Skeletal muscle tissue (tissue), 4 donors: ENCODE measurements around the gene MRPL40. TPM values are rescaled to one million over a fixed set of nuclear protein-coding genes. Genes with fewer than 3 reads are reported as not detected.

ENCODE experiments used
- H3K27ac ChIP-seq: one replicate; pipeline ENCODE4 v1.7.0; 2013; ENCODE audit warnings: mild to moderate bottlenecking, low read depth, low read length, inconsistent platforms
- H3K27me3 ChIP-seq, 3 donors: one replicate each; pipeline ENCODE4 v1.7.0; 2013; ENCODE audit warnings: low read length in 3 of 3; ENCODE audit not compliant: control insufficient read depth in 3 of 3, insufficient read depth in 3 of 3
- H3K36me3 ChIP-seq, 3 donors: one replicate each; pipeline ENCODE4 v1.7.0; 2013; ENCODE audit warnings: low read length in 3 of 3; ENCODE audit not compliant: control insufficient read depth in 3 of 3, insufficient read depth in 3 of 3
- H3K4me1 ChIP-seq, 3 donors: one replicate each; pipeline ENCODE4 v1.7.0; 2013; ENCODE audit warnings: low read length in 3 of 3, mild to moderate bottlenecking in 3 of 3; ENCODE audit not compliant: control insufficient read depth in 3 of 3, insufficient read depth in 3 of 3
- H3K4me3 ChIP-seq, 3 donors: one replicate each; pipeline ENCODE4 v1.7.0; 2013; ENCODE audit warnings: low read length in 3 of 3
- H3K9ac ChIP-seq, 3 donors: one replicate each; pipeline ENCODE4 v1.7.0; 2013; ENCODE audit warnings: low read length in 3 of 3, mild to moderate bottlenecking in 3 of 3, moderate library complexity in 2 of 3, low read depth in 1 of 3
- H3K9me3 ChIP-seq, 3 donors: one replicate each; pipeline ENCODE4 v1.7.0; 2013; ENCODE audit warnings: low read length in 3 of 3; ENCODE audit not compliant: control insufficient read depth in 3 of 3
- total RNA-seq: library from RNA; depleted of rRNA; stranded (reverse); fragments of >200 nt; gene quantifications from one replicate; pipeline ENCODE4 v1.2.3, GENCODE V29; 2014
- donor health status: Osteomylitis.

Gene MRPL40
- total RNA-seq, 1 donor from 2014 or later = 34.4 TPM

DNA sequence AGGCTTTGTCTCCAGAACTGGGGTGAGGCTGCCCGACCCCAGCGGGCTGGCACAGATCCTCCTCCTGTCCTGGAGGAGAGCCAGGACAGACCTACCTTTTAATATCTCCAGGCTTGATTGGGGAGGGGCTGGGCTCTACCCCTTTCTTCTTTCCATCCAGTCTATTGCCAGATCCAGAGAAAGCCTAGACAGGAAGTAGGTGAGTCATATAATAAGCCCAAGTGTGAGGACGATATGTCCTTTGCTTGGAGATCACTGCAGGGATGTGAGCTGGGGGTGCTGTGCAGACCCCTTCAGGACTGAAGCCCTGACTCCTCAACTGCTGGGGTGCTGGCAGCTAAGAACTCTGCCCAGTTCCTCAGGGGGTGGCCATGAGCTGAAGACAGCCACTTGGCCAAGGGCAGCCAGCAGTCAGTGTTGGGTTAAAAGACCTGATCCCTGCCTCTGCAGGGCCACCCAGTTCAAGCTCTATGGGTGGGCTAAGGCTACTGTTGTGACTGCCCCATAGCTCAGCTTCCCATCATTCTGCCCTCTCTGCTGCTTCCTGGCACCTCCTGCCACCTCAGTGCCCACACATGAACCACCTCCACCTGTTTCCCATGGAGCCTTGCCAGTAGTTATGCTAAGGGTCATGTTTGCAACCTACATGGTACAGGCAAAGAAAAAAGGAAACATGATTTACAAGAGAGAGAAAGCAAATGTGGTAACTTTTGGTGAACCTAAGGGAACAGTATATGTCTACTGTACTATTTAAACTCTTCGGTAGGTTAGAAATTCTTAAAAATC lies 23.4 kb downstream of the MRPL40 start:
- H3K9me3 ChIP-seq = no peaks in the 10 kb centered on the region
- peaks cover 67 to 81% (median 69%) of the 10 kb centered on the region in 3 donors for H3K36me3 ChIP-seq
- peak overlapping the region in 1 of 3 donors; percentile 40 for H3K9ac ChIP-seq
- no peaks in the 10 kb centered on the region for H3K27me3 ChIP-seq
- no peak overlapping the region for H3K4me3 ChIP-seq
- no peak overlapping the region for H3K27ac ChIP-seq
- H3K4me1 ChIP-seq = no peaks in the 10 kb centered on the region

- peaks cover 64 to 77% (median 64%) of the 10 kb centered on the region in 3 donors for H3K36me3 ChIP-seq
- no peaks in the 10 kb centered on the region for H3K9me3 ChIP-seq
- H3K27me3 ChIP-seq = no peaks in the 10 kb centered on the region
- H3K9ac ChIP-seq = no peak overlapping the region
- no peak overlapping the region for H3K4me3 ChIP-seq
- no peak overlapping the region for H3K27ac ChIP-seq
- H3K4me1 ChIP-seq = no peaks in the 10 kb centered on the region
Observed at GRCh38 chr22:19456541-19456940, 24.2 kb downstream of the MRPL40 start.

GRCh38 chr22:19457828-19458428 lies 25.6 kb downstream of the MRPL40 start:
- H3K9ac ChIP-seq = no peak overlapping the region
- no peaks in the 10 kb centered on the region for H3K27me3 ChIP-seq
- no peaks in the 10 kb centered on the region for H3K4me1 ChIP-seq
- H3K9me3 ChIP-seq = no peaks in the 10 kb centered on the region
- peaks cover 57 to 77% (median 60%) of the 10 kb centered on the region in 3 donors for H3K36me3 ChIP-seq
- H3K27ac ChIP-seq = no peak overlapping the region
- H3K4me3 ChIP-seq = no peak overlapping the region

GRCh38 chr22:19460036-19460435 lies 27.7 kb downstream of the MRPL40 start:
- Histone ChIP-seq H3K4me1 (no peaks in the 10 kb centered on the region), H3K9ac (no peak overlapping the region), H3K27me3 (no peaks in the 10 kb centered on the region)

DNA sequence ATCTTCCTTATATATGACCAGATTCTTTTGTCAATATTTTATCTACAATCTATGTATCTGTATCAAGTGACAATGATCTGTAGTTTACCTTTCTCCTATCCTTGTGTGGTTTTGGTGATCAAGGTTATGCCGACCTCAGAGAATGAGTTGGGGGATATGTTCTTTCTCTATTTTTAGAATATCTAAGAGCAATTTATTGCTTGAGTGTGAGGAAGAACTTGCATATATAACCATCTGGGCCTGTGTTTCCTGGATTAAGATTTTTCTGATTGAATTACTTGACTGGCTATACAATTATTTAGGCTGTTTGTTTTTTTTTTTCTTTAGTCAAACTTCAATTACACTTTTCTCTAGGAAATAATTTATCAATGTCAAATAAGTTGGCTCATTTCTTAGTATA lies 29.2 kb downstream of the MRPL40 start:
- H3K4me1 ChIP-seq = no peaks in the 10 kb centered on the region
- no peak overlapping the region for H3K27ac ChIP-seq
- no peaks in the 10 kb centered on the region for H3K27me3 ChIP-seq
- peaks cover 45 to 75% (median 57%) of the 10 kb centered on the region in 3 donors for H3K36me3 ChIP-seq
- H3K9me3 ChIP-seq = no peaks in the 10 kb centered on the region
- H3K9ac ChIP-seq = no peak overlapping the region
- H3K4me3 ChIP-seq = no peak overlapping the region

More at GRCh38 chr22:19460036-19460435, 27.7 kb downstream of the MRPL40 start:
- no peak overlapping the region for H3K27ac ChIP-seq
- peaks cover 50 to 75% (median 59%) of the 10 kb centered on the region in 3 donors for H3K36me3 ChIP-seq
- no peak overlapping the region for H3K4me3 ChIP-seq
- no peaks in the 10 kb centered on the region for H3K9me3 ChIP-seq

GRCh38 chr22:19463008-19463407 lies 30.7 kb downstream of the MRPL40 start:
- H3K27me3 ChIP-seq = no peaks in the 10 kb centered on the region
- H3K9ac ChIP-seq = no peak overlapping the region
- H3K27ac ChIP-seq = no peak overlapping the region
- no peaks in the 10 kb centered on the region for H3K4me1 ChIP-seq
- H3K36me3 ChIP-seq = peaks cover 47 to 76% (median 59%) of the 10 kb centered on the region in 3 donors
- no peak overlapping the region for H3K4me3 ChIP-seq
- H3K9me3 ChIP-seq = no peaks in the 10 kb centered on the region

- Histone ChIP-seq H3K4me1 (no peaks in the 10 kb centered on the region), H3K27me3 (no peaks in the 10 kb centered on the region), H3K9ac (no peak overlapping the region), H3K4me3 (no peak overlapping the region), H3K36me3 (peaks cover 53 to 78% (median 65%) of the 10 kb centered on the region in 3 donors), H3K9me3 (no peaks in the 10 kb centered on the region), H3K27ac (no peak overlapping the region)
Observed at GRCh38 chr22:19463491-19464469, 31.4 kb downstream of the MRPL40 start.

DNA sequence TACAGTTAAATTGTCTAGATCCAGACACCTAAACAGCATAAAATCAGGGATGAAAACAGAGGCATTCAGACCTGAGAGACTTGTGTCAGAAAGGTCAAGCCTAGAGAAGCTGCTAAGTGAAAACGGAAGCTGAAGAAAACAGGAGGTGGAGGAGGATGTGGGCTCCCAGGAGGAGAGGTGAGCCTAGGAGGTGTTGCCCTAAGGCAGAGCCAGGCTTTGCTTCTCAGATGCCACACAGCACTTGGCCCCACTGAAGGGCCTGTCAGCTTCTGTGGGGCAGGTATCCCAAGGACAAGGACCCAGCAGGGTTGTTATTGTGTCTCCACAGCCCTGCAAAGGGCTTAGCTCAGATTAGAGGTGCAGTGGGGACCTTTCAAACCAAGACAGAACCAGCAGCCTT lies 32.2 kb downstream of the MRPL40 start:
- Histone ChIP-seq H3K9me3 (no peaks in the 10 kb centered on the region), H3K27ac (no peak overlapping the region), H3K4me3 (no peak overlapping the region), H3K9ac (no peak overlapping the region), H3K27me3 (no peaks in the 10 kb centered on the region), H3K4me1 (no peaks in the 10 kb centered on the region), H3K36me3 (peaks cover 57 to 81% (median 72%) of the 10 kb centered on the region in 3 donors)

DNA sequence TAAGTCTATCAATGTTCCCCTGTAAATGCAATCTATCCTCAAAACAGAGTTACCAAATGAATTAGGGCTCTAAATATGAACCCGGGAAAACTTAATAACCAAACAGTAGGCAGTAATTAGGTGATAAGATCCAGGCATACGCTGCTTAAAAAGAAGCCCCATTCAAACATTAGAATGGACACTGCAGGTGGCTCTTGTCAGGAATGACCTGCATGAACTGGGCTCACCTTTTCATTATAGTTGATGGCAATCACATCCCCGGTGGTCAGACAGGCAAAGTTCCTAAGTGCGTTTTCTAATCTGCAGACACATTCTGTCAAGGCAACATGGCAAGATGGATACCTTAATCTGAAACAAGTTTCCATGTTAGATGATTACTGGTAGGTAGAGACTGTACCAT lies 32.6 kb downstream of the MRPL40 start:
- peak overlapping the region in 1 of 3 donors; percentile 16 for H3K9ac ChIP-seq
- H3K4me1 ChIP-seq = no peaks in the 10 kb centered on the region
- peaks cover 62 to 85% (median 77%) of the 10 kb centered on the region in 3 donors for H3K36me3 ChIP-seq
- no peak overlapping the region for H3K4me3 ChIP-seq
- H3K27me3 ChIP-seq = no peaks in the 10 kb centered on the region
- no peak overlapping the region for H3K27ac ChIP-seq
- H3K9me3 ChIP-seq = no peaks in the 10 kb centered on the region
